DMS53 (cell line): Measurements from ENCODE around the gene PLBD2.

Experiments
- DNase-seq: peaks from one replicate; lab custom pipeline; 2025; lab: John Stamatoyannopoulos, UW

The PLBD2 gene

GRCh38 chr12:113370923-113371682 is 12.7 kb downstream of the PLBD2 start:
- DNase-seq = no peak

GRCh38 chr12:113371808-113372207 is 13.4 kb downstream of the PLBD2 start:
- DNase-seq = no peak

GRCh38 chr12:113372371-113372770 is 14.0 kb downstream of the PLBD2 start:
- DNase-seq = no peak

GRCh38 chr12:113373440-113373839 is 15.1 kb downstream of the PLBD2 start:
- DNase-seq = no peak

- DNase-seq = no peak
Measured at GRCh38 chr12:113373969-113374368, 15.6 kb downstream of the PLBD2 start.

GRCh38 chr12:113374823-113375428 is 16.5 kb downstream of the PLBD2 start:
- no peak for DNase-seq

GRCh38 chr12:113378291-113378690 is 19.9 kb downstream of the PLBD2 start:
- no peak for DNase-seq

- no peak for DNase-seq
Measured at GRCh38 chr12:113381220-113381619, 22.8 kb downstream of the PLBD2 start.

GRCh38 chr12:113382206-113382605 is 23.8 kb downstream of the PLBD2 start:
- DNase-seq = no peak

- no peak for DNase-seq
Measured at GRCh38 chr12:113384778-113385177, 26.4 kb downstream of the PLBD2 start.

GRCh38 chr12:113385282-113385882 is 27.0 kb downstream of the PLBD2 start:
- no peak for DNase-seq

- DNase-seq = no peak
Measured at GRCh38 chr12:113386866-113387566, 28.6 kb downstream of the PLBD2 start.

- no peak for DNase-seq
Measured at GRCh38 chr12:113387631-113388030, 29.2 kb downstream of the PLBD2 start.

GRCh38 chr12:113388351-113388750 is 30.0 kb downstream of the PLBD2 start:
- DNase-seq = no peak

- no peak for DNase-seq
Measured at GRCh38 chr12:113390064-113391043, 32.0 kb downstream of the PLBD2 start.

- DNase-seq = no peak
Measured at GRCh38 chr12:113391145-113391544, 32.8 kb downstream of the PLBD2 start.

- no peak for DNase-seq
Measured at GRCh38 chr12:113391650-113392337, 33.4 kb downstream of the PLBD2 start.

GRCh38 chr12:113392520-113392919 is 34.1 kb downstream of the PLBD2 start:
- no peak for DNase-seq

GRCh38 chr12:113392988-113393579 is 34.7 kb downstream of the PLBD2 start:
- DNase-seq = no peak

- no peak for DNase-seq
Measured at GRCh38 chr12:113393749-113394148, 35.4 kb downstream of the PLBD2 start.
